Stimulated activated CD4-positive, alpha-beta T cell treated with anti-CD3 and anti-CD28 coated beads, Interleukin-1b, Interleukin-23, amount 100 ng/mL, for 1 hour (primary cell): ENCODE measurements around the gene ZNF652.
"Not testable (repeated sequence)": the region's sequence is repeated elsewhere in the genome, so short reads cannot be mapped to it uniquely, and the experiment has no call there.

Source experiments
- DNase-seq, 2 donors: peaks; one replicate each; pipeline ENCODE4 v3.0.0-alpha.2; 2020; ENCODE audit warnings: low read depth in 2 of 2

The ZNF652 gene

GRCh38 chr17:49261540-49261939 lies 100.5 kb downstream of the ZNF652 start:
- not testable (repeated sequence) for DNase-seq

- DNase-seq, result peak in 1 of 2 donors; percentile 15
Observed at GRCh38 chr17:49260817-49261291, 101.2 kb downstream of the ZNF652 start.

- peak; percentile 10 to 39 for DNase-seq
Observed at GRCh38 chr17:49260011-49260816, 101.8 kb downstream of the ZNF652 start.

- no peak for DNase-seq
Observed at GRCh38 chr17:49259663-49260010, 102.4 kb downstream of the ZNF652 start.

GRCh38 chr17:49258394-49258793 lies 103.7 kb downstream of the ZNF652 start:
- no peak for DNase-seq

- no peak for DNase-seq
Observed at GRCh38 chr17:49255125-49255524, 106.9 kb downstream of the ZNF652 start.

- no peak for DNase-seq
Observed at GRCh38 chr17:49254066-49254465, 108.0 kb downstream of the ZNF652 start.

GRCh38 chr17:49252148-49252695 lies 109.8 kb downstream of the ZNF652 start:
- no peak for DNase-seq

- no peak for DNase-seq
Observed at GRCh38 chr17:49249890-49250522, 112.0 kb downstream of the ZNF652 start.

GRCh38 chr17:49249292-49249794 lies 112.7 kb downstream of the ZNF652 start:
- DNase-seq, result no peak

- no peak for DNase-seq
Observed at GRCh38 chr17:49247944-49248343, 114.1 kb downstream of the ZNF652 start.

GRCh38 chr17:49244839-49245238 lies 117.2 kb downstream of the ZNF652 start:
- DNase-seq, result no peak
